Heart right ventricle (tissue), 16 donors: ENCODE results near the gene ZNF511. TPM values are rescaled to one million over a fixed set of nuclear protein-coding genes. Genes with fewer than 3 reads are reported as not detected.

Source experiments
- ATAC-seq, 8 donors: fragments of 200-7000 bp; cut with Tn5 transposase; one replicate each; pipeline ENCODE4 v1.9.1; 2020; ENCODE audit warnings: mild to moderate bottlenecking in 8 of 8, moderate library complexity in 8 of 8, moderate number of reproducible peaks in 1 of 8
- DNase-seq, 2 donors: peaks; one replicate each; pipeline ENCODE4 v3.0.0-alpha.2; 2020
- H3K27ac ChIP-seq, 10 donors: fragments of 200-600 bp; sonication (generic) in 2 of 10; one replicate each; pipeline versions ENCODE4 v1.5.0 to v1.8.0; 2020 to 2022; ENCODE audit warnings: mild to moderate bottlenecking in 3 of 10
- H3K27me3 ChIP-seq, 7 donors: fragments of 200-600 bp; one replicate each; pipeline ENCODE4 v1.8.0; 2021 to 2022; ENCODE audit warnings: mild to moderate bottlenecking in 2 of 7
- H3K36me3 ChIP-seq, 9 donors: fragments of 200-600 bp; sonication (generic) in 1 of 9; one replicate each; pipeline versions ENCODE4 v1.5.0 to v1.8.0; 2020 to 2022; ENCODE audit warnings: mild to moderate bottlenecking in 2 of 9
- H3K4me1 ChIP-seq, 9 donors: fragments of 200-600 bp; sonication (generic) in 1 of 9; one replicate each; pipeline versions ENCODE4 v1.5.0 to v1.8.0; 2020 to 2022; ENCODE audit warnings: mild to moderate bottlenecking in 4 of 9
- H3K4me3 ChIP-seq, 10 donors: fragments of 200-600 bp; sonication (generic) in 2 of 10; one replicate each; pipeline versions ENCODE4 v1.5.0 to v1.8.0; 2020 to 2022; ENCODE audit warnings: mild to moderate bottlenecking in 7 of 10, moderate library complexity in 2 of 10
- H3K9me3 ChIP-seq, 11 donors: fragments of 200-600 bp in 10 of 11; sonication (generic) in 2 of 11; one replicate each; pipeline versions ENCODE4 v1.5.0 to v1.8.0; 2013 to 2022; ENCODE audit warnings: mild to moderate bottlenecking in 2 of 11, control low read depth in 1 of 11, moderate library complexity in 1 of 11
- WGBS, 2 donors: extraction: QIAGEN DNeasy Blood & Tissue Kit; methylation state at CpG; one replicate each; pipeline ENCODE4 v1.1.7; 2013; ENCODE audit warnings: inconsistent platforms in 1 of 2; 5-methylcytosine and 5-hydroxymethylcytosine counted together
- intact Hi-C, 10 donors: fragments of 100-400 bp; cut with DNase I; formaldehyde crosslinking; loops; one replicate each; pipeline versions ENCODE4 v1.11.1 to v1.14.2; 2022
- polyA plus RNA-seq, 2 donors: library from polyadenylated mRNA; stranded (reverse); fragments of 200-250 nt; gene quantifications; one replicate each; pipeline ENCODE4 v1.2.3, GENCODE V29; 2013
- total RNA-seq, 10 donors: library from RNA; stranded (reverse); fragmentation: NEBNext Ultra II Directional in 3 of 10; extraction: Animal tissue kit (Norgen Biotek cat#: 25700) in 3 of 10; gene quantifications; one replicate each; pipeline versions ENCODE4 v1.2.1 to v1.2.4, GENCODE V29; 2021 to 2023
- TF ChIP-seq, protein P1 (sequence below), 9 donors: fragments of 200-600 bp; sonication (generic) in 2 of 9; IDR thresholded peaks; one replicate each; pipeline versions ENCODE4 v1.5.0 to v1.8.0; 2021 to 2022; ENCODE audit warnings: antibody characterized with exemption in 9 of 9, mild to moderate bottlenecking in 5 of 9, moderate library complexity in 1 of 9
- donor health status: Arrhythmogenic right ventricular cardiomyopathy.
- donor health status: ischemic (EF 13 %, LVEDD 7.1; RV severe dilation, severe dysfunction).
- donor health status: healthy with polysubstance abuse.
- donor health status: DM: no; HTN: yes; CAD: no.
- donor health status: DM: no; HTN: no; CAD: no.
- donor health status: ischemic (EF 25% LVEDD 6.9; RV normal size, moderate dysfunction).
- donor health status: ischemic (EF 25% LVEDD 5.7; RV mildly dilated, moderate dysfunction).
- donor health status: healthy.
- donor health status: DM: yes; HTN: yes; CAD: no.
- donor health status: Ischemic cardiomyopathy.
- donor health status: ischemic (EF 35%, LVEDD 5.7; RV mildly dilated, moderate dysfunction).
- donor health status: nonischemic (EF 11% LVEDD 7.7; RV severe dilation, severe dysfunction).
- donor health status: DM: yes; HTN: yes; CAD: no.
- donor health status: PGD.
- donor health status: ischemic (EF 29% LVEDD 5.4; RV normal size, mild dysfunction).
- donor health status: nonischemic (EF 23%, LVEDD 6.1; RV moderate dilation, normal function).

ZNF511 gene
- total and polyA plus RNA-seq, 12 donors, result 30.6 to 129 (median 43.5) TPM

DNA sequence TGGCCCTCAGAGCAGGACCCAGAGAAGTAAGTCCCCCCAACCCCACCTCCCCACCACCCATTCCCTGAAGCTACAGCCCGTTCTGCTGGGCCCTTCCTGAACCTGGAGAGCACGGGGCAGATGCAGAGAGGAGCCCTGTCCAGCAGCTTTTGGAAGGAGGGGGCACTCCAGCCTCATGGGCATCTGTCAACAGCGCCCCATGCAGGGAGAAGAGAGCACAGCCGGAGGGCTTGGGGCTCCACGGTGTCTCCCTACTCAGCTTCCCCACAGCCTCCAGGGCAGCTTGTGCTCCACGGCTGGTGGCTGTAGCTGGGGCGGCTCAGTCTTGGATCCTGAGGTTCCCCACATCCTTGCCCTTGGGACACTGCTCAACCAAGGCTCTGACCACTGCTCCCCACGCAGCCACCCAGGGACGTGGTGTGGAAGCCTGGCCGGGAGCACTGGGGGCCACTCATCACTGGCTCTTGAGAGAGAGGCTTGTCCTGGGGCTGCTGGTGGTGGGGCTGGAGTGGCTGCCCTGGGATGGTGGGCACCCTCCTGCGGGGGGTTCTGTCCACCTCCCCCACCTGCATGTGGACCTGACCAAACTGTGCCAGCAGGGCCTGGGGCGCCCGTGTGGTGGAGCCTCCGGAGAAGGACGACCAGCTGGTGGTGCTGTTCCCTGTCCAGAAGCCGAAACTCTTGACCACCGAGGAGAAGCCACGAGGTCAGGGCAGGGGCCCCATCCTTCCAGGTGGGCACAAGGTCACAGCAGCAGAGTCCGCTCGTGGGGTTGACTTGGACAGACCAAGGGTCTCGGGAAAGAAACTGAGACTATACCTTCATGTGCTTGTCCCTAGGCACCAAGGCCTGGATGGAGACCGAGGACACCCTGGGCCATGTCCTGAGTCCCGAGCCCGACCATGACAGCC lies 42.9 kb downstream of the ZNF511 start:
- no peak for DNase-seq
- Histone ChIP-seq H3K4me1 (peaks cover 1 to 12% (median 7%) of the 10 kb centered on the region in 9 donors), H3K27me3 (peaks cover 0 to 40% (median 18%) of the 10 kb centered on the region in 7 donors), H3K27ac (no peak overlapping the region), H3K9me3 (no peaks in the 10 kb centered on the region), H3K36me3 (peaks cover 0 to 3% (median 0%) of the 10 kb centered on the region in 9 donors), H3K4me3 (no peak overlapping the region)
- WGBS, 2 donors, result 60 to 63% methylated on average over 24 of the region's 24 CpGs
- TF ChIP-seq, protein P1, sequence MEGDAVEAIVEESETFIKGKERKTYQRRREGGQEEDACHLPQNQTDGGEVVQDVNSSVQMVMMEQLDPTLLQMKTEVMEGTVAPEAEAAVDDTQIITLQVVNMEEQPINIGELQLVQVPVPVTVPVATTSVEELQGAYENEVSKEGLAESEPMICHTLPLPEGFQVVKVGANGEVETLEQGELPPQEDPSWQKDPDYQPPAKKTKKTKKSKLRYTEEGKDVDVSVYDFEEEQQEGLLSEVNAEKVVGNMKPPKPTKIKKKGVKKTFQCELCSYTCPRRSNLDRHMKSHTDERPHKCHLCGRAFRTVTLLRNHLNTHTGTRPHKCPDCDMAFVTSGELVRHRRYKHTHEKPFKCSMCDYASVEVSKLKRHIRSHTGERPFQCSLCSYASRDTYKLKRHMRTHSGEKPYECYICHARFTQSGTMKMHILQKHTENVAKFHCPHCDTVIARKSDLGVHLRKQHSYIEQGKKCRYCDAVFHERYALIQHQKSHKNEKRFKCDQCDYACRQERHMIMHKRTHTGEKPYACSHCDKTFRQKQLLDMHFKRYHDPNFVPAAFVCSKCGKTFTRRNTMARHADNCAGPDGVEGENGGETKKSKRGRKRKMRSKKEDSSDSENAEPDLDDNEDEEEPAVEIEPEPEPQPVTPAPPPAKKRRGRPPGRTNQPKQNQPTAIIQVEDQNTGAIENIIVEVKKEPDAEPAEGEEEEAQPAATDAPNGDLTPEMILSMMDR (IDR thresholded peaks at IDR 0.05), result peak in 1 of 9 donors; percentile 10
- ATAC-seq, result no peak
- intact Hi-C loops, result no loop called here

DNA sequence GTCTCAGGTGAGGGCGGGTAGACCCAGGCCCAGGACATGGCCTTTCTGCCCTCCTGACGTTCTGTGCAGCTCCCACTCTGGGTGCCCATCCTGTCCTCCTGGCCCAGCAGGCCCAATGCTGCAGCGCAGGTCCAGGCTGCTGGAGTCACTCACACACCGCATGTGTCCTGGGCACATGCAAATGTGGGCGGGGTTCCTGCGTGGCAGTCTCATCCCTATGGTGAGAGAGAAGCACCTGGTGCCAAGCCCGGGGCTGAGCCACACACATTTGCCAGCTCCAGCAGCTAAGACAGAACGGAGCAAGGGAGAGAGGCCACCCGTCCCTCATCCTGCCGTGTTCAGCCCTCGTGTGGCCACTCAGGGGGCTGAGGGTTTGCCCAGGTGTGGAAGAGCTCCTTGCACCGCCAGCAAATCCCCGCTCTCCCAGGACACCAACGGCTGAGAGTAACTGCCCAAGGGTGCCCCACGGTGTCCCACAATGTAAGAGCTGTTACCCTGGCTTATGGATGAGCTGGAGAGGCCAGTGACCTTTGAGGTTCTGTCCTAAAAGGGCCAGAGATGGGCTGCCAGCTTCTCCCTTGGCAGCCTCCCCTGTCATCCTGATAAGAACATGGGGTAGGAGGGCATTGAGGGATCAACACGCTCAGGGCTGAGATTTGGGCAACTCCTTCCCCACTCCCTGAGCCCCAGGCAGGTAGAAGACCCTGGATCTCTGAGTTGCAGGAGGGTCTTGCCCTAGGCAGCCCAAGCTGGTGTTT lies 44.7 kb downstream of the ZNF511 start:
- TF ChIP-seq, protein P1 (IDR thresholded peaks at IDR 0.05), result no peak
- peaks cover 0 to 23% (median under 1%) of the 10 kb centered on the region in 7 donors for H3K27me3 ChIP-seq
- DNase-seq, result no peak
- intact Hi-C loops, result no loop called here
- 82 to 83% methylated on average over 16 of the region's 16 CpGs for WGBS, 2 donors
- no peaks in the 10 kb centered on the region for H3K9me3 ChIP-seq
- no peak for ATAC-seq
- H3K27ac ChIP-seq, result no peak overlapping the region
- H3K4me1 ChIP-seq, result peaks cover 4 to 25% (median 15%) of the 10 kb centered on the region in 9 donors
- H3K4me3 ChIP-seq, result no peak overlapping the region
- peaks cover 0 to 3% (median 0%) of the 10 kb centered on the region in 9 donors for H3K36me3 ChIP-seq

DNA sequence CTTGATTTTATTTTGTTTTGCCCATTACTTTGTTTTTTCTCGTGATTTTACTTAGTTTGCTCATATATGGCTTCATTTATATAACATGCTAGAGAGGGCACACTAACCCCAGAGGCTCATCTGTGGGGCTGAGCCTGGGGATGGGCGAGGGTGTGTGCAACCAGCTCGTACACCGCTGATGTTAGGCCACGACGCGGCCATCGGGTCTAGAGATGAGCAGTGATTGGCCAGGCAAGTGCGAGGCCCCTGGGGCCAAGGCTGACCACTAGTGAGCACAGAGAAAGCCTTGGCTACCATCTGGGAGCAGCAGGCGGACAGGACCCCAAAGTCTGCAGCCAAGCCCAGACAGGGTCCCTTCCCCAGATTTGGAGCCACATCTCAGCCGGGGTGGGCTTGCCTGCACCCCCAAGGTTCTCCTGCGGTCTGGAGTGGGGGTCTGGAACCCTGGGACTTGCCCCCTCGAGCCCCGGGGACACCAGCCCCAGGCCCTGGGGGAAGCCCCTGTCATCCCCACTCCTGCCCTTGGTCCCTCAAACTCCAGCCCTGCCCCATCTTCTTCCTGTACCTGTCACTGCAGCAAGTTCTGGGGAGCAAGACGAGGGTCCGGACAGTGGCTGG lies 45.4 kb downstream of the ZNF511 start:
- intact Hi-C loops, result no loop called here
- H3K4me3 ChIP-seq, result no peak overlapping the region
- H3K4me1 ChIP-seq, result peaks cover 4 to 28% (median 15%) of the 10 kb centered on the region in 9 donors
- TF ChIP-seq, protein P1 (IDR thresholded peaks at IDR 0.05), result no peak
- 86 to 87% methylated on average over 16 of the region's 16 CpGs for WGBS, 2 donors
- peaks cover 0 to 3% (median 0%) of the 10 kb centered on the region in 9 donors for H3K36me3 ChIP-seq
- no peak for ATAC-seq
- no peak overlapping the region for H3K27ac ChIP-seq
- H3K27me3 ChIP-seq, result peaks cover 0 to 21% (median 0%) of the 10 kb centered on the region in 7 donors
- H3K9me3 ChIP-seq, result no peaks in the 10 kb centered on the region
- DNase-seq, result no peak

DNA sequence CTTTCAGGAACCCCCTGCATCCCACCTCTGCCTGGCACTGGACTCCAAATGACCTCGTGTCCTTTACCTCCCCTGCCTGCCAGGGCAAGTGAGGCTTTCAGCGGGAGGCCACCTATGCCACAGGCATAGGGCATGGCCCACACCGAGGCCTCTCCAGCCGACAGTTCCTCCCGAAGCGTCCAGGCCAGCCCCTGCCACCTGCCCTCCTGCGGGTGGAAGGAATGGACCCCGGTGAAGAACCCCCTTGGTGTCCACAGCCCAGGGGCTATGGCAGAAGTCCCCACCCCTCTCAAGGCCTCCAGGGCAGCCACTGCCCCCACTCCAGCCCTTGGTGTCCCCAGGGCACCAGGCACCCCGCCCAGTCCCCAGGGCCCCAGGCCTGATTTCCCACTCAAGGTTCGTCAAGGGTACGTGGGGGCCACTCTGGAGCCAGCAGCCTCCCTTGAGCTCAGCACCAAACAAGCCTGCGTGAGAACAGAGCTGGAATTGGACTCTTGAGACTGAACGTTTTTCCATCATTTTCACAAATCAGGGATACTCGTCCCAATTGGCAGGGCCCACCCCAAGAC lies 46.0 kb downstream of the ZNF511 start:
- H3K4me3 ChIP-seq, result no peak overlapping the region
- intact Hi-C loops, result no loop called here
- H3K4me1 ChIP-seq, result peaks cover 4 to 28% (median 15%) of the 10 kb centered on the region in 9 donors
- no peak overlapping the region for H3K27ac ChIP-seq
- TF ChIP-seq, protein P1 (IDR thresholded peaks at IDR 0.05), result no peak
- H3K27me3 ChIP-seq, result peaks cover 0 to 14% (median 0%) of the 10 kb centered on the region in 7 donors
- peaks cover 0 to 3% (median 0%) of the 10 kb centered on the region in 9 donors for H3K36me3 ChIP-seq
- H3K9me3 ChIP-seq, result no peaks in the 10 kb centered on the region
- no peak for DNase-seq
- WGBS, 2 donors, result 93% methylated on average over 14 of the region's 14 CpGs
- no peak for ATAC-seq
